Stimulated activated CD4-positive, alpha-beta T cell treated with anti-CD3 and anti-CD28 coated beads, Interleukin-4, amount 100 ng/mL, for 4 hours (primary cell): Measurements from ENCODE around the gene KLHL1.

Source experiments
- DNase-seq, 2 experiments: peaks; one replicate each; pipeline ENCODE4 v3.0.0-alpha.2; 2020

KLHL1 gene

GRCh38 chr13:69657676-69658075, 450.6 kb downstream of the KLHL1 start:
- DNase-seq, result no peak

GRCh38 chr13:69654392-69654791, 453.9 kb downstream of the KLHL1 start:
- DNase-seq, result no peak
